HG03066 (cell line): ENCODE measurements around the gene EGFLAM.
A peak's percentile ranks its signal among the peaks of the same experiment; 100 is the strongest.
"Not testable (repeated sequence)": the region's sequence is repeated elsewhere in the genome, so short reads cannot be mapped to it uniquely, and the experiment has no call there.

Source experiments
- ATAC-seq: cut with Tn5 transposase; IDR thresholded peaks from one replicate; pipeline ENCODE4 v1.9.1; 2021; ENCODE audit warnings: low read depth; ENCODE audit not compliant: unreplicated experiment

EGFLAM gene

DNA sequence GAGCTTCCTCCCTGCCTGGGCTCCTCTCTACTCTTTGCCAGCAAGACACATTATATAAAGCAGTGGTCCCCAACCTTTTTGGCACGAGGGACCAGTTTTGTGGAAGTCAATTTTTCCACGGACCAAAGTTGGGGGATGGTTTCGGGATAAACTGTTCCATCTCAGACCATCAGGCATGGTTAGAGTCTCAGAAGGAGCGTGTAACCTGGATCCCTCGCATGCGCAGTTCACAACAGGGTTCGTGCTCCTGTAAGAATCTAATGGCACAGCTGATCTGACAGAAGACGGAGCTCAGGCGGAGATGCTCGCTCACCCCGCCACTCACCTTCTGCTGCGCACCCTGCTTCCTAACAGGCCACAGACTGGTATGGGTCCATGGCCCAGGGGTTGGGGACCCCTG, 155.3 kb downstream of the EGFLAM start:
- ATAC-seq, result no peak

- ATAC-seq, result no peak
These were observed 156.0 kb downstream of the EGFLAM start for GRCh38 chr5:38414348-38414747.

GRCh38 chr5:38415772-38416171, 157.4 kb downstream of the EGFLAM start:
- ATAC-seq, result not testable (repeated sequence)

- ATAC-seq, result no peak
These were observed 159.3 kb downstream of the EGFLAM start for GRCh38 chr5:38417658-38418017.

- ATAC-seq, result no peak
These were observed 161.9 kb downstream of the EGFLAM start for GRCh38 chr5:38420246-38420645.

GRCh38 chr5:38420691-38421390, 162.5 kb downstream of the EGFLAM start:
- no peak for ATAC-seq

- no peak for ATAC-seq
These were observed 164.3 kb downstream of the EGFLAM start for GRCh38 chr5:38422622-38423021.

DNA sequence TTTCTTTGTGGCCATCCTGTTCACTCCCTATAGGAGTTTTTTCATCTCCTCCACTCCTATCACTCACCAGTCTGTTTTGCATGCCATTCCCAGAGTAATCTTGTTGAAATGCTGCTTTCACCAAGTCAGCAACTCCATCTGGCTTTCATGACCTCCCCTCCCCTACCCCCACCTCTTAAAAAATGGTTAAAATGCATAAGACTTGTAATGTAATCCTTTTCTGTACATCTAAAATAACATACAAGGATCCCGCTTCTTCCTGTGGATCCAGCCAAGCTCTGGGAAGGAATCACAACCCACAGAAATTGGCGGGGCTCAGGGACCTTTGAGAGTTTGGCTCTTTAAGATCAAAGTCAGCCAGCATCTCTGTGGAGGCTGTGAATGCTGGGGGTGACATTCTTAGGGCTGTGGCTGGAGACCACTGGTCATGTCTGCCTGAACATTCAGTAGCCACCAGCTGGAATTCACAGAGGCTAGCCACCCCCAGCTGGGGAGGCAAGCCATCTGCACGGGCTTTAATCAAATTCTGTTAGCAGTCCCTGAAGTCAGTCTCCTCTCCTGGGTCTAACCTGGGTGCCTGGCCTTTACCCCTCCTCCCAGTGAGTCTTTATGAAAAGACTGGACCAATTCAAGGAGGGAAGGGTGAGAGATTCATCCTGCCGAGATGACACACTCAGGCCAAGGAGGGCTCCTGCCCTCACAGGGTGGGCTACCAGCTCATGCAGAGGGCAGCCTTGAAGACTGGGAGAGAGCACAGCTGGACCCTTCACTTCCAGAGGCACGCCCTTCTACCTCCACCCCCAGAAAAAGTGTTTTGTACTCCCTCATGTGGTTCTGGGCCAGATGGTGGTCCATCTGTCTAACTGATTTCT, 165.2 kb downstream of the EGFLAM start:
- no peak for ATAC-seq

- no peak for ATAC-seq
These were observed 166.0 kb downstream of the EGFLAM start for GRCh38 chr5:38424148-38425060.

- ATAC-seq, result no peak
These were observed 168.1 kb downstream of the EGFLAM start for GRCh38 chr5:38426490-38426889.

DNA sequence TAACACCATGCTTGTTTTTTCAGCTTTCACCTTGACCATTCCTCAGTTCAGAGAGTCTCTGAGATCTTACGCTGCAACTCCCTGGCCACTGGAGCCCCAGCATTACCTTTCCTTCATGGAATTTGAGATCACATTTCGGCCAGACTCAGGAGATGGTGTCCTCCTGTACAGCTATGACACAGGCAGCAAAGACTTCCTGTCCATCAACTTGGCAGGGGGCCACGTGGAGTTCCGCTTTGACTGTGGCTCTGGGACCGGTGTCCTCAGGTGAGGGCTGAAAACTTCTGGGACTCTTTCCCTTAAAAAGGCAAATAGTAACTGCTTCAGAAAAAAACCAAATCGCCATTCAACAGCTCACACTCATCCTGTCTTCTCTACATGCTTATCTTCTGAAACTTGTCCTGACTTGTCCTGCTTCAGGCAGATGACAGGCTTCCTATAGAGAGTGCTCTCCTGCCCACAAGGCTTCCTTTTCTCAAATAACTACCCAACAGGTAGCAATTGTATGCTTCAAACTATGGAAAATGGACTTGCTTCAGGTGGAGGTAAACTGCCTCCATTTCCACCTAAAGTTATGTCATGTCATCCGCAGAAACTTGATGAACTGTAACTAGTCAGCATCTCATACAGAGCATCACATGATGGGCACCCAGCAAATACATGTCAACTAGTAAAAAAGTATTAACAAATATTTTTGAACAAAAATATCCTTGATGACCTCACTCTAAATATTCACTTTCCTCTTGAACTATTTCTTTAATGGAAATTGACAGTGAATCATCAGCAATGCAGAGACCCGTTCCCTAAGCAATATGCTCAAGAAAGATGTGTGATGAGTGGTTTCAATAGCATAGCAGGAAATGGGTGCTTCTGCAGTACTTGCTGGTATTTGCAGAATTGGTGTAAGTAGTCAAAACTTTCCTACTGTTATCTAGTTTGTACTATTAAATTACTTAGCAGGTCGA, 168.9 kb downstream of the EGFLAM start:
- ATAC-seq, result no peak

GRCh38 chr5:38431242-38431853, 173.0 kb downstream of the EGFLAM start:
- no peak for ATAC-seq

DNA sequence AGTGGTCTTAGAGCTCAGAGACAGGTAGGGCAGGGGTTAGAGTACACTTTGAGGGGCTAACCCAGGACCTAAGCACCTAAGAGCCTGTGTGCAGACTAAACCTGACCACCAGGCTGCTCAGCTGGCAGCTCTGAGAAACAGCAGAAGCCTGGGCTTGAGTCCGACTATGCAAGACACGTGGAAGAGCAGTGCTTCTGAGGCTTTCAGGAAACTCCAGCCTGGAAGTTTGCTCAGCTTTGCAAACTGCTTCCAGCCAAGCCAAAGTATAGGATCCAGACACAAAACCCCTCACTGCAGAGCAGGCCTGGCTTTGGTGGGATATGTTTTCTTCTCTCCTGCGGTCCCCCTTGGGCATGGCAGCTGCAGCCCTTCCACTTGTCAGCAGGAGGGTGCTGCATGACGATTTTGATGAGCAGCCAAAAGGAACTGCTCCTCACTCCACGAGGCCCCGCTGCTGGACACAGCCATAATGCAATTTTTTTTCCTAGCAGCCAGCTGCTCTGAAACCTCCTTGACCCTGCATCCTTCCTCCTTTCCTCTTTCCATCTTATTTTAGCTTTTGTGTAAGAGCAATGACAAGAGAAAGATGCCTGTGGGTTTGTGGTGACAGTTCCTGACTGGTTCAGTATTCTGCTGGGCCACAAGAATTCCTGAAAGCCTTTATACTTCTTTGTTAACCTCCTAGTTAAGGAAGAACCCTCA, 175.0 kb downstream of the EGFLAM start:
- ATAC-seq, result no peak

GRCh38 chr5:38434966-38435705, 176.8 kb downstream of the EGFLAM start:
- ATAC-seq, result no peak

GRCh38 chr5:38438757-38439156, 180.4 kb downstream of the EGFLAM start:
- ATAC-seq, result no peak

DNA sequence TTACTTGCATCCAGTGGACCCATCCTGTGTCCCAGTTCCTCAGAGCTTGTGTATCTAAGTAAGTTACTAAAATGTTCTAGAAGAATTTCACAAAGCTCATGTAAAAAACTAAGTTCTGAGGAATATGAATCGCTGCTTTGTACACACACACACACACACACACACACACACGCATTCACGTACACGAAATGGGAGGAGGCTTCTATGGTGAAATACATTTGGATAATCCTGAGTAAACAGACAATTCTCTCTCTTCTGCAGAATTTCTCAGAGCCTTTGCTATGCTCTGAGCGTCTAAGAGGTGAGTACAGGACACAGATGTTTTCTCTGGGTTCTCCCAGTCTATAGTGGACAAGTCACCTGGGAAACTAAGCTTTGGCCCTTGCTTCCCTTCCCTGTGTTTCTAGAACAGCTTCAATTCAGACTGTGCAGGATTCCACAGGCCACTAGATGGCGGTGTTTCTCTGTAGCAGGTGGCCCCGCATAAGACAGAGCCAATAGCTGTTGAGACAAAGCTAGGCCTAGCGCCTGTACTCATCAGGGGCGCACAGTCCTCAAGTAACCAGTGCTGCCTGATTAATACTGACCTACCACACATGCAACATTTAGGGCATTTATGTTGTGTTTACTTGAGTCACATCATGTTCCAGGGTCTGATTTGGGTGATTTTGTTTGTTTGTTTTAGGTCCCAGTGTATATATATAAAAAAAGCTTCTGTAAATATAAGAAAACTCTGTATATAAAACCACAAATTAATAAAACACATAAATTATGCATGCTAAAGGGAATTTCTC, 183.3 kb downstream of the EGFLAM start:
- ATAC-seq, result peak; percentile 98

GRCh38 chr5:38442247-38442573, 183.9 kb downstream of the EGFLAM start:
- ATAC-seq, result no peak
